ENCODE results near the gene RPS6KA1. TPM values are rescaled to one million over a fixed set of nuclear protein-coding genes. Genes with fewer than 3 reads are reported as not detected.

Gene RPS6KA1
- total RNA-seq, 1 donor from 2014 or later: 61.3 TPM

DNA sequence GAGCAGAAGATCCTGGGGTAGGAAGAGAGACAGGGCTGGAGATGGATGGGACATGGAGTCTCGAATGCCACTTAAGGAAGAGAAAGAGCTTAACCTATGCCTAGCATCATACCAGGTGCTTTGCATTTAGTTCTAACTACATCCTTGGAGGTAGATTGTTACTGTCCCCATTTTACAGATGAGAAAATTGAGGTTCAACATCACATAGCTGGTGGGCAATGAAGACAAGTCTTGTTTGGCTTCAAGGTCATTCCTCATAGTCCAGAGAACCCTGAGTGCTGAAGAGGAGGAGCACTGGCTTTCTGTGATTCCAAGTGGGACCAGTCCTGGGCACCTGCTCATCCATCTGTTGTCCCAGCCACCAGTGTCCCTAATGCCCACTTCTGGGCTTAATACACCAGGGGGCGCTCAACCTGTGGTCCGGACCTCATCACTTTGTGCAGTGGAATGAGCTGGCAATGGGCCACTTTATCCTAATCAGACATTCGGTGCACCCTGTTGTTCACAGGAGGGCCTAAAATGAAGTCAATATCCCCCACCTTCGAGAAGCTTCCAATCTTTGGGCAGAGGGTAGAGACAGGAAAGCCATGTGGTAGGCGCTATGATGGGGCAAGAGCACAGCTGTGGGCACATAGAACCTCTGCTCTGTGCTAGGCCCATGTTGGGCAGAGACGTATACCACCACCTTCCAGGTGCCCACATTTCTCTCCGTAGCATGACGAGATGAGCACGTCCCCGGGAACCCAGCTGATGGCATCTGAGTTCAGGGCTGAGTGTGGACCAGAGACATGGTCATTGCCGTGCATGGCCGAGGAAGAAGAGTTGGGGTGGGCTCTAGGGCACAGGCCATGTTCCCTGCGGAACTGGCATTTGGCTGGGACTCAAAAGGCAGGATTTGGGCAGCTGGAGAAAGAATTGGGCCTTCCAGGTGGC lies 9.2 kb downstream of the RPS6KA1 start:
- FAIRE-seq: peak; percentile 52
- peaks cover 13% of the 10 kb centered on the region for H3K36me3 ChIP-seq (ENCODE audit: control insufficient read depth, insufficient read depth, low read length)

DNA sequence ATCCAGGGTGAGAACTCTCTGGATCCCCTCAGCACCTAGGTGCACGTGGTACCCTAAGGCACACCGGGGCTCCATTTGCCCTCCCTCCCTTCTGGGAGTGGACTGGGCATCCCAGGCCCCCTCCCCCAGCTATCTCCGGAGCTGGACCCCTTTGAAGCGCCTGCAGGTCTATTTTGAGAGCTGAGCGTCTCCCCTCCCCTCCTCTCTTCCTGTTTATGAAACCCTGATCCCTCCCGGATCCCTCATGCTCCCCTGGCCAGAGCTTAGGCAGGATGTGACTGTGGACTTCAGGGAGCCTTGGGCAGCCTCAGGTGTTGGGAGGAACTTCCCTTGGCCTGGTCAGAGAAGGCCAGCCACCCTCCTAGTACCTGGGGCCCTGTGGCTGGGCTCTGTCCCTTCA lies 10.2 kb downstream of the RPS6KA1 start:
- Histone ChIP-seq H3K4me3 (ENCODE audit: low read depth, low read length) (no peak overlapping the region), H3K36me3 (ENCODE audit: control insufficient read depth, insufficient read depth, low read length) (peaks cover 13% of the 10 kb centered on the region), H3K27me3 (ENCODE audit: control insufficient read depth, insufficient read depth, low read length) (no peaks in the 10 kb centered on the region)
- TF ChIP-seq, protein P1, sequence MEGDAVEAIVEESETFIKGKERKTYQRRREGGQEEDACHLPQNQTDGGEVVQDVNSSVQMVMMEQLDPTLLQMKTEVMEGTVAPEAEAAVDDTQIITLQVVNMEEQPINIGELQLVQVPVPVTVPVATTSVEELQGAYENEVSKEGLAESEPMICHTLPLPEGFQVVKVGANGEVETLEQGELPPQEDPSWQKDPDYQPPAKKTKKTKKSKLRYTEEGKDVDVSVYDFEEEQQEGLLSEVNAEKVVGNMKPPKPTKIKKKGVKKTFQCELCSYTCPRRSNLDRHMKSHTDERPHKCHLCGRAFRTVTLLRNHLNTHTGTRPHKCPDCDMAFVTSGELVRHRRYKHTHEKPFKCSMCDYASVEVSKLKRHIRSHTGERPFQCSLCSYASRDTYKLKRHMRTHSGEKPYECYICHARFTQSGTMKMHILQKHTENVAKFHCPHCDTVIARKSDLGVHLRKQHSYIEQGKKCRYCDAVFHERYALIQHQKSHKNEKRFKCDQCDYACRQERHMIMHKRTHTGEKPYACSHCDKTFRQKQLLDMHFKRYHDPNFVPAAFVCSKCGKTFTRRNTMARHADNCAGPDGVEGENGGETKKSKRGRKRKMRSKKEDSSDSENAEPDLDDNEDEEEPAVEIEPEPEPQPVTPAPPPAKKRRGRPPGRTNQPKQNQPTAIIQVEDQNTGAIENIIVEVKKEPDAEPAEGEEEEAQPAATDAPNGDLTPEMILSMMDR (IDR thresholded peaks at IDR 0.05; ENCODE audit: insufficient read depth, low read length, severe bottlenecking): no peak
- FAIRE-seq: no peak
- no peak for DNase-seq (ENCODE audit: low read depth)

More for the DNA sequence above, 9.2 kb downstream of the RPS6KA1 start:
- TF ChIP-seq, protein P1 (IDR thresholded peaks at IDR 0.05; ENCODE audit: insufficient read depth, low read length, severe bottlenecking): peak; percentile 59
- peak; percentile 26 for DNase-seq (ENCODE audit: low read depth)
- Histone ChIP-seq H3K27me3 (ENCODE audit: control insufficient read depth, insufficient read depth, low read length) (no peaks in the 10 kb centered on the region), H3K4me3 (ENCODE audit: low read depth, low read length) (no peak overlapping the region)

DNA sequence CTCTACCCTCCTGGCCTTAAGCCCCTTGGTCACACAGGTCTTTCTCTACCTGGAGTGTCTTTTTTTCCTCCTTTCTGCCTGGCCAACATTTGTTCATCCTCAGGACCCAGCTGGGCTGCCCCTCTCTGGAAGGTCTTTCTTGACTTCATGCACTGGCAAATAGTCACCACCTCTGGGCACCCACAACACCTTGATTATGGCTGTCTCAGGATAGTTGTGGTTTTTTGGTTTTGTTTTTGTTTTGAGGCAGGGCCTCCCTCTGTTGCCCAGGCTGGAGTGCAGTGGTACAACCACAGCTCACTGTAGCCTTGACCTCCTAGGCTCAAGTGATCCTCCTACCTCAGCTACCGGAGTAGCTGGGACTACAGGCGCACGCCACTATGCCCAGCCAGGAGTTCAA lies 10.8 kb downstream of the RPS6KA1 start:
- Histone ChIP-seq H3K36me3 (ENCODE audit: control insufficient read depth, insufficient read depth, low read length) (peaks cover 13% of the 10 kb centered on the region), H3K27me3 (ENCODE audit: control insufficient read depth, insufficient read depth, low read length) (no peaks in the 10 kb centered on the region), H3K4me3 (ENCODE audit: low read depth, low read length) (no peak overlapping the region)
- TF ChIP-seq, protein P1 (IDR thresholded peaks at IDR 0.05; ENCODE audit: insufficient read depth, low read length, severe bottlenecking): no peak
- no peak for DNase-seq (ENCODE audit: low read depth)
- no peak for FAIRE-seq

DNA sequence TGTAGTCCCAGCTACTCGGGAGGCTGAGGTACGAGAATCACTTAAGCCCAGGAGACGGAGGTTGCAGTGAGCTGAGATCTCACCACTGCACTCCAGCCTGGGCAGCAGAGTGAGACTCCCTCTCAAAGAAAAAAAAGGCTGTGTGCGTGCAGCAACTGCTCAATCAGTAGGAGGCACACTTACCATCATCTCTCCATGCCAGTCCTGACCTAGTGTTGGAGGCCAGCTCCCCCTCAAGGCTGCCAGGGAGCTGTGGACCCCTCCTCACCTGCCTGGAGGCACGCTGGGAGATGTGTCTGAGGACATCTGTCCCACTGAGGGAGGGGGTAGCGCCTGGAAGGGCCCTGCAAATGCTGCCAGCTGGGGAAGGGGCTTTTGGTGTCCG lies 11.9 kb downstream of the RPS6KA1 start:
- TF ChIP-seq, protein P1 (IDR thresholded peaks at IDR 0.05; ENCODE audit: insufficient read depth, low read length, severe bottlenecking): no peak
- Histone ChIP-seq H3K36me3 (ENCODE audit: control insufficient read depth, insufficient read depth, low read length) (peaks cover 9% of the 10 kb centered on the region), H3K4me3 (ENCODE audit: low read depth, low read length) (no peak overlapping the region), H3K27me3 (ENCODE audit: control insufficient read depth, insufficient read depth, low read length) (no peaks in the 10 kb centered on the region)
- no peak for DNase-seq (ENCODE audit: low read depth)
- FAIRE-seq: no peak

DNA sequence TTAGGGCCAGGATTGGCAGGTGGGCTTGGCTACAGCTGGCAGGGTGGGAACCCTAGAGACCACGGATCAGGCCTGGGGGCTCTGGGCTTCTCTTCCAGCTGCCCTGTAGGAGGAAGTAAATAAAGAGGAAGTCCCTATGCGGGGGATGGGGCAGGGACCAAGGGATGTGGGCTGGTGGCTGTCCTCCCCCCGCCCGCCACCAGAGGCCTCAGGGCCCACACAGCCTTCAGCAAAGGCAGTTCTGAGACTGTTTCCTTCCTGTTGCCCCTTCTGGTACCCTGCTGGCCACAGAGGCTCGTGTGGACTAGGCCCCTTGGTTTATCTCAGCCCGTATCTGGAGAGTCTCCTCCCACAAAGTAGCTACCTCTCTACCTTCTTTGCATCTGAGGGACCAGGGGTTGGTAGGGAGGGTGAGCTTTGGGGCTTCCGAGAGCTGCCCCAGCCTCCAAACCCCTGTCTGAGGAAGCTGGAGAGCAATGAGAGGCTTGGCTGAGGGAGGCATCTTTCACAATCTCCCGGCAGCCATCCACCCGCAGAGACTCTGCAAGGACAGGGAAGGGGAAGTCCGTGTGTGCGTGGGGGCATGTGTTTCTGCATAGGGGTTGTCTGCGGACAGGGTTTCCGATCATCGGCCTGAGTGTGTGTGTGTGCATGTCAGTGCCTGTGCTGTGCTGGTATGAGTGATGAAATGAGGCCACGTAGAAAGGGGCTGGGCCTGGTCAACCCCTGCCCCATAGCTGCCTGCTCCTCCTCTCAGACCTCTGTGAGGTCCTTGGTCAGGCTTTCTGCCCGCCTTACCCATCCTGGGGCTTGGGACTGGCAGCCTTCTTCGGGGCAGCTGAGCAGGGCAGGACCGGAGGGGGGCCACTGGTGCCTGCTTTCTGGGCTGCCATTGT lies 12.5 kb downstream of the RPS6KA1 start:
- DNase-seq (ENCODE audit: low read depth) (peak; percentile 96), FAIRE-seq (peak; percentile 52)
- H3K36me3 ChIP-seq (ENCODE audit: control insufficient read depth, insufficient read depth, low read length): peaks cover 9% of the 10 kb centered on the region
- TF ChIP-seq, protein P1 (IDR thresholded peaks at IDR 0.05; ENCODE audit: insufficient read depth, low read length, severe bottlenecking): peak; percentile 25
- no peaks in the 10 kb centered on the region for H3K27me3 ChIP-seq (ENCODE audit: control insufficient read depth, insufficient read depth, low read length)
- no peak overlapping the region for H3K4me3 ChIP-seq (ENCODE audit: low read depth, low read length)

Data from bronchial epithelial cell (primary cell).